ENCODE results near the gene DLGAP1.

GRCh38 chr18:3450012-3450798 lies 1004.9 kb downstream of the DLGAP1 start, which contains the start of gene TGIF1:
- no peak for TF ChIP-seq RARB (CRISPR knock-in tag; IDR thresholded peaks at IDR 0.05)
- TF ChIP-seq PPARA (CRISPR knock-in tag; IDR thresholded peaks at IDR 0.05; ENCODE audit: borderline replicate concordance) = no peak
- TF ChIP-seq TSHZ2 (CRISPR knock-in tag; IDR thresholded peaks at IDR 0.05) = no peak
- TF ChIP-seq ZFP30 (CRISPR knock-in tag; IDR thresholded peaks at IDR 0.05) = no peak
- no peak for TF ChIP-seq PATZ1 (CRISPR knock-in tag; IDR thresholded peaks at IDR 0.05; ENCODE audit: borderline replicate concordance)

Data from SK-N-SH treated with all-trans-retinoic acid at 6 μM for 48 hours (cell line).